Activated CD4-positive, alpha-beta T cell treated with anti-CD3 and anti-CD28 coated beads for 48 hours (primary cell): ENCODE results near the gene SPATA1.
"Not testable (repeated sequence)": the region's sequence is repeated elsewhere in the genome, so short reads cannot be mapped to it uniquely, and the experiment has no call there.

ENCODE experiments used
- DNase-seq: peaks from one replicate; pipeline ENCODE4 v3.0.0-alpha.2; 2020

SPATA1 gene

DNA sequence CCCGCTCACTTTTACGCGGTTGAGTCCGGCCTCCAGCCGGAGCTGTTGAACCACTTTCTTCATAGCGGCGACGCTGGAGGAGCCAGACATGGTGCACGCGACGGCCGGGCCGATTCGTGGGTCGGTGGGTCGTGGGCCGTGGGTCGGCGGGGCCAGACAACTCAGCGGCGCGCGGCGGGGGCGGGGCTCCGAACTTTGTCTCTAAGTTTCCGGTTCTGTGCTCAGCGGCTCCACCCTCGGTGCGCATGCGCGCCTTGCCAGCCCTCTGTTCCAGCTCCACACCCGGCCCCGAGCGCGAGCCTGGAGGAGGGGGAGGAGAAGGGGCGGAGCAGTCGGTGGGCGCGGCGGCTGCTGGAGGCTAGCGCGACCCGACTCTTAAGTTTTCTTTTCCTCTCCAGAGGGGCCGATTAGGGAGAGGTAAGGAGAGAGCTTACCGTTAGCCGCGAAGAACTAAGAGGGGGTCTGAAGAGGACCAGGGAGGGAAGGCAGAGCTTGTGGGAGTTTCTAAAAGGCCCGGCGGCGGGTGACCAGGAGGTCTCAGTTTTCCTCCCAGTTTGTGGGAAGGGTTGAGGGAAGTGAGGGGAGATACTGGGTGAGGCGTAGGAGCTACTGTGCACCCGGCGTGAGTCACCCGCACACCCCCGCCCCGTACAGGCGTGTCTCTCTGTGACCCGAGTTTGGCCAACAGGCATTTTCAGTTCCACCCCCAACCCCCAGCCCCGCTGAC lies at the start of gene SPATA1, which contains the start of gene GNG5:
Gene SPATA1 (plus strand): TSS at position 385 of the 727 bp plus-strand sequence. CDS start 9,974 bp downstream, outside the sequence.
Gene GNG5 (minus strand): TSS at position 580 of the 727 bp plus-strand sequence. CDS start 490 bp downstream, at position 90.
- DNase-seq: peak; percentile 99

DNA sequence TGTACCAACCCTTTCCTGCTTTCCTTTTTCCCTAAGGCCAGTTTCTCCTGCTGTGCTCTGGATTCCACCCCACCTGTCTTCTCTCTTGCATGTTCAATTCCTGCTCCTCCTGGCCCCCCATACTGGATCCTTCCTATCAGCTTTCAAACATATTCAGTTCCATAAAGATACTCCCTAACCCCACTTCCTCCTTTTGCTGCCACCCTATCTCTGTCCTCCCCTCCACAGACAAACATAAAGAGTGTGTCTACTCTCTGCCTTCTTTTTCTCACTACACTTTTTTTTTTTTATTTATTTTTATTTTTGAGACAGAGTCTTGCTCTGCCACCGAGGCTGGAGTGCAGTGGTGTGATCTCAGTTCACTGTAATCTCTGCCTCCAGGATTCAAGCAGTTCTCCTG lies 44.1 kb upstream of the SPATA1 start:
- DNase-seq: no peak

DNA sequence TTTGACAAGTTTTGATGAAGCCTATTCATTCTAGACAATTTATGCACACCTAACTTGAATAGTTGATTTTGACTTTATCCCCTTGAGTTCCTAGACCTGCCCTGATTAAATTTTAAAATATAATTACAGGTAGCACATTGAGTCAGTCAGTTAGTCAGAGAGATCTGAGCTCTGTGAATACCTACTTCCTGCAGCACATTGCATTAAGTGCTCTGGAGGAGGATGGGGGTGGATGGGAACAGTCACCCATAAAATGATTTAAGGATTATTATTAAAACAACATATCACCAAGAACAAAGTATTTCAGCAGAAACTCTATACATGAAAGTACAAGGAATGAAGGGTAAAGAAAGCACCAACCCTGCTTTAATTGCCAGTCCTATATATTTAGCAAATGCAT lies 38.9 kb upstream of the SPATA1 start:
- DNase-seq: no peak

GRCh38 chr1:84476225-84476624 lies 30.0 kb upstream of the SPATA1 start:
- no peak for DNase-seq

- peak; percentile 82 for DNase-seq
Measured at GRCh38 chr1:84478876-84479868, 27.0 kb upstream of the SPATA1 start, which contains the start of gene RPF1. TSS of gene RPF1 (plus strand) at chr1:84479266. CDS start at chr1:84479282, 16 bp downstream.

DNA sequence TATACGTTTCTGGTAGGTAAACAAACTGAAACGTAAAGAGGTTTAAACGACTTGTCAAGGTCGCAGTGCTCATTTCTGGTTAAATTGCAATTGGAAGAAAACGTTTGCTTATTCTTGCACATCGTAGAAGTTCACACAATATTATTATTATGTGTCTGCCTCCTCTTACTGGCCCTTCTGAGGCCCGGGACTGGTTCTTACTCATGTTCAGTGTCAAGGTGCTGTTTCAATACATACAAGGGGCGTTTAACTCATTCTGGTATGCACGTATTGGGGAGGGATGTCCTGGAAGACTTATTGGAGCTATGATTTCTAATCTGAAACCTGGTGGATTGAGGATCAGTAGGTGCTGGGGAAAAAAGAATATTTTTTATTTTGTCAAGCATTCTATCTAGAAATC lies 26.2 kb upstream of the SPATA1 start:
- DNase-seq: no peak

DNA sequence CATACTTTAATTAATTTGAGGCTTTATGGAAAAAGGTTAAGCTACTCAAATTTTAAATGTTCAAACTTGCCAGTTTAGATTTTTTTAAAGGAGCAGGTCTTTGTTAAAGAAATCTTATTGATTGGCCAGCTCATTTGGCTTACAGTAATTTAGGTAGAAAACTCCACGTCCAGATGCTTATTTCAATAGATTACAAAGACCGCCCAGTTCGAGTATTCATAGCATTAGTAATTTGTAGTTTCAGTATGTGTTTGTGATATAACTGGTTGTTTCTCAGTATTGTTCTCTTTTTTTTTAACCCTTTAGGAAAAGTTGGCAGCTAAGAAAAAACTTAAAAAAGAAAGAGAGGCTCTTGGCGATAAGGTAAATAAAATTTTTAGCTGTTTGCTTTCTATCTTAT lies 25.5 kb upstream of the SPATA1 start:
- no peak for DNase-seq

DNA sequence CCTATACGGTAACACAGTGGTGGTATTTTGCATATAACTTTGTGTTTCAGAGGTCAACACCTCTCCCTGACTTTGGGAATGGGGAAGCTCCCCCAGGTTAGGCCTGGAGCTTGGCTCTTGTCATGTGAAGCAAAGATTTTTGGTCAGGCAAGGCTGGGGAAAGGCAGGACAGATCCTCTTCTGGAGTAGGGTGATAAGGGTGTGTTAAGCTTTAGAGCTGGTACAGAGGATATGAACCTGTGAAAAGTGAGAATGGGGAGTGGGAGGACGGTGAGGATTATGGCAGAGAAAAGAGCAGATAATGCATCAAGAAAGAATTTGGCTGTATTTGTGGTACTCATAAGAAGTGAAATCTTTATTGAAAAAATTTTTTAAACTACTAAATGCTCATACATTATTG lies 24.9 kb upstream of the SPATA1 start:
- no peak for DNase-seq

DNA sequence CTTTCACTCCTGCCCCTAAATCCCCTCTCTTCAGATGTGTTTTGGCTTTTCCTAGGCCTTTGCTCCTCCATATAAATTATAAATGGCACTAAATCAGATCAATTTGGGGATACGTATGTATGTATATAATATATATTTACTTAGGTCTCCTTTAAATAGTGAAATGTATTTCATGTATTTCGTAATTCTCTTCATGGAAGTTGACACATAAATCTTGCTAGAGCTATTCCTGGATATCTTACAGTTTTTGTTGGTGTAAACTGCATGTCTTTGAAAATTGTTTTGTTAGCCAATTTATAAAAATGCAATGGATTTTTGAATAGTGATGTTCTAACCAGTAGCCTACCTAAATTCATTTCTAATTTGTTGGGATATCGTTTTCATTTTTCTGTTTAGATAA lies 18.1 kb upstream of the SPATA1 start:
- no peak for DNase-seq

DNA sequence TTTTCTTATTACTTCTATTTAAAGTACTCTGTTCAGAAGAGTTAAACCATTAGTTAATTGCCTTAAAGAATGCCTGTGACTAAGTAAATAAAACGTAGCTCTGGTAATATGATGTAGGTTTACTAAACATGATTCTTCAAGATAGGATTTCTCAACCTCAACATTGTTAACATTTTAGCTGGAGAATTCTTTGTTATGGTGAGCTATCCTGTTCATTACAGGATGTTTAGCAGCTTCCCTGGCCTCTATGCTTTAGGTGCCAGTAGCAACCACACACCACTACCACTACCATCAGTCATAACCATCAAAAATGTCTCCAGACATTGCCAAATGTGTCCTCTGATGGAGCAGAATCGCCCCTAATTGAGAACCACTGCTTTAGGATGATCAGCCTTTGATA lies 16.4 kb upstream of the SPATA1 start:
- no peak for DNase-seq

DNA sequence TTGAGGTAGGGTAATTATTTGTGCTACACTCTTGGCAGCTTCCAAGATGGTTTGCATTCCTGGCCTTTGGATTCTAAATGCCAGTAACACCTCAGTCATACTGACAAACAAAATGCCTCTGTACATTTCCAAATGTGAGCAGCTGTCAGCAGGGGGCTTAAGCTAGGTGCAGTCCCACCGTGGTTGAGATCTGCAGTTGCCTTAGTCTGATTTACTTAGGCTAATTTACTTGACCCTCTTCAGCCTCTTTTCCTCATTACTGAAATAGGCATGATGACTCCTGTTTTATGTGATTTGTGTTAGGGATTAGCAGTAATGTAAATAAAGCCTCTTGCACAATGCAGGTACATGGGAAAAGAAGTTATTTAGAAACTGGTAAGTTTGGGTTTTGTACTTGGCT lies 13.5 kb upstream of the SPATA1 start:
- DNase-seq: no peak

DNA sequence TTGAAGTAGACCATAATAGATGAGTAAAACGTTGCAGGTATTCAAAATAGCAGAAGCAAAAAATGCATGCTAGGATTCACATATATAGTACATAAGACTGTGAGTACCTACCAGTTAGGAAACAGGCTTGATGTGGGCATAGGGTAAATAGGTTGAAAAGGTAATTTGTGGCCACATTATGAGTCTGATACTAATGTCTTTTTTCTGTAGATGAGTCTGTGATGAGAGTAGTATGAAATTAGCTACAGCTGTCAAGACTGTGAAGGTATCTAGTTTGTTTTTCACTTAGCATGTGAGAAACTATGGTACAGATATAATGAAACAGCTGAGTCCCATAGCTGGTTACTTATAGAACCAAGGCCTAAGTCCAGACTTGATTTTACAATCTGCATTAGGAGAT lies 12.4 kb upstream of the SPATA1 start:
- no peak for DNase-seq

GRCh38 chr1:84496498-84496897 lies 9.7 kb upstream of the SPATA1 start:
- no peak for DNase-seq

DNA sequence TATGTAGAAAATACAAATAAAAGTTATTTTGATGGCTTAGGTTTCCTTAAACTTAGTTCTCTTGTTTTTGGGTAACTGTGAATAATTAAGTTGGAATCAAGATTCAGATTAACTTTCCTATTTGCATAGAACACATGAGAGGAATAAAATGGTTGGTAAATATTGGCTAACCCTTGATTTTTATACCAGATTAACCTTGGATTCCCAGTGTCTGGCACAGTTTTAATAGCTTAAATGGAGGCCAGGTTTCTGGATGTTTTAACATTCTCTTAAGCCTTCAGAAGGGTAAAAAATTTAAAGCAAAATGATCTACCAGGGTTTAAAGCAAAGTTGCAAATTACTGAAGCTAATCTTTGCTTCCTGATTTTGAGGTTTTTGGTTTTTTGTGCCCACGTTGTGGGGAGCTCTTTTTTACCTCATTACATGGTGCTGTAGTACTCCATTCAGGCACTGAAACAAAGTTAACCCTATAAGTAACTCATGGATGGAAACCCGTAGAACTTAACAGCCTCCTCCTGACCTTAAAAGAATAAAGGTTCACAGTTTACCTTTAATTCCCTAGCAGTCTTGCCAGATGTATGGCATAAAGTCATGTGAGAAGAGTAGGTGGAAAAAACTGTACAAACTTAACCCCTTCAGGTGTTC lies 8.4 kb upstream of the SPATA1 start:
- no peak for DNase-seq

GRCh38 chr1:84502927-84503326 lies 3.3 kb upstream of the SPATA1 start:
- no peak for DNase-seq

GRCh38 chr1:84504580-84505492 lies 1.4 kb upstream of the SPATA1 start:
- DNase-seq: no peak

DNA sequence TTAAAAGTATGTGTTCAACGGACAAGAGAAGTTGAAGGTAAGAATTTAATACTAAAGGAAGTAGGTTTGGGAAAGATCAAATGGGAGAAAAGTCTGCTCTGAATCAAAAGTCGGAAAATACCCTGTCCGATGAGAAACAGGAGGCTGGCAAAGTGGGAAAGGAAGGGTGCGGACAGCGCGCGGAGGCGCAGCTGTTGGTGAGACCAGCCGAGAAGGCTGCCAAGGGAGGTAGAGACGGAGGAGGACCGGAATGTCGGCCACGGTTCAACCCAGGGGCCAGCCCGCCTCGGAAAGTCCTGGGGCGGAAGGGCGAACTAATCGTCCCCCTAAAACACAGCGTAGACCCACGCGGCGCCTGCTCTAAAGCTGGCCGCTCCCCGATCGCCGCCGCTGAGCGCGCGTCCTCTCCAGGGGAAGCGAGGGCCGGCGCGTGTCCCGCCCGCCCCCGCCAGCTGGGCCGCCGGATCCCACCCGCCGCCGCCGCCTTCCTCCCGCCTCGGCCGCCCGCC lies 639 bp upstream of the SPATA1 start:
- no peak for DNase-seq

GRCh38 chr1:84506729-84507453 lies 705 bp downstream of the SPATA1 start:
- no peak for DNase-seq

GRCh38 chr1:84507887-84508286 lies 1.7 kb downstream of the SPATA1 start:
- not testable (repeated sequence) for DNase-seq

DNA sequence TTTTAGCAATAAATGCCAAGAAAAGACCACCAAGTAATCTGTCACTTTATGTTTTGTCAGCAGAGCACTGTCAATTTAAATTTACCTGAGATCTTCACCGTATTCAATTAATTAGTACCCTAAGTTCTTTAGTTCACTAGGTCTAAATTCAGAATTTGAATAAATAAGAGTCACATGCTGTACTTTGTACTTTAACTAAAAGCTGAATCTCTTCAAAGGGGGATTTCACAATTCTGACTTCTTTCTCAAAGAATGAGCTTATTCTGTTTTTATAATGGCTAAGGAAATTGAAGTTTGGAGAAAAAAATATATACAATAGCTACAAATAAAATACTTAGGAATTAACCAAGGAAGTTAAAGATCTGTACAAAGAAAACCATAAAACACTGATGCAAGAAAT lies 2.3 kb downstream of the SPATA1 start:
- DNase-seq: no peak

GRCh38 chr1:84509029-84509428 lies 2.8 kb downstream of the SPATA1 start:
- DNase-seq: no peak
